Activated CD8-positive, alpha-beta memory T cell treated with anti-CD3 and anti-CD28 coated beads, Interleukin-2, amount 50 U/mL, for 1 hour (primary cell): Measurements from ENCODE around the gene LEPR.

Source experiments
- DNase-seq: peaks from one replicate; pipeline ENCODE4 v3.0.0-alpha.2; 2020; ENCODE audit errors: extremely low read depth

Gene LEPR

DNA sequence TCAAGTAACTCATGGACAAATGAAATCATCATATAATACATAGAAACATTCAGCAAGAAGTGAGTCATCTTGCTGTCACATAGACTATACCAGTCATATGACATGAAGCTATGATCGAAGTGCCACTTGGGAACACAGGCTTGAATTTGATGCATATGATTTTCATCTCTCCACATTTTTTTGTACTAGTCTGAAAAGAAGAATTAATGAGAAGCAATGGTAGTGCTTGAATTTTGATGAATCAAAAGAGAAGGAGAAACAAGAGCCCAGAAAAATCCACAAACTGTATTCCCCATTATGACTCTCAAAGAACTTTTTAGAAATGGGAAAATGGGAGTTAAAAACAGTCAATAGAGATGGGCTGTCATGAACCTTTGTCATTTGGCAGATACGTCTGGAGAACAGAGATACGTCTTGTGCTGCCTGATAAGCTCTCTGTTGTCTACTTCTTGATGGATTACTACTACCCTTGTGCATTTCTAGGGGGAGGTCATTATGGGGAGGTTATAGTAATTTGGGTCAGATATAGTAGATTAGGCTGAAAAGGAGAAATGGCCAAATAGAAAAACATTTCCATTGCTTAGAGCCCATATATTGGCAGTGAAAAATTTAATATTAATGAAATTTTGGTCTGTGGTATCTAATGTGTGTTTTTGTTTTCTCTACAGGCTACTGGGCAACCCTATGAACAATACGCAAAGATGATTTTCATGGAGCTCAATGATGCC lies 8.0 kb upstream of the LEPR start:
- DNase-seq, result no peak

- no peak for DNase-seq
Measured at GRCh38 chr1:65412984-65413375, 7.5 kb upstream of the LEPR start.

GRCh38 chr1:65414538-65414937 lies 5.9 kb upstream of the LEPR start:
- DNase-seq, result no peak

- no peak for DNase-seq
Measured at GRCh38 chr1:65416767-65417166, 3.7 kb upstream of the LEPR start.

GRCh38 chr1:65417729-65418128 lies 2.7 kb upstream of the LEPR start:
- no peak for DNase-seq

DNA sequence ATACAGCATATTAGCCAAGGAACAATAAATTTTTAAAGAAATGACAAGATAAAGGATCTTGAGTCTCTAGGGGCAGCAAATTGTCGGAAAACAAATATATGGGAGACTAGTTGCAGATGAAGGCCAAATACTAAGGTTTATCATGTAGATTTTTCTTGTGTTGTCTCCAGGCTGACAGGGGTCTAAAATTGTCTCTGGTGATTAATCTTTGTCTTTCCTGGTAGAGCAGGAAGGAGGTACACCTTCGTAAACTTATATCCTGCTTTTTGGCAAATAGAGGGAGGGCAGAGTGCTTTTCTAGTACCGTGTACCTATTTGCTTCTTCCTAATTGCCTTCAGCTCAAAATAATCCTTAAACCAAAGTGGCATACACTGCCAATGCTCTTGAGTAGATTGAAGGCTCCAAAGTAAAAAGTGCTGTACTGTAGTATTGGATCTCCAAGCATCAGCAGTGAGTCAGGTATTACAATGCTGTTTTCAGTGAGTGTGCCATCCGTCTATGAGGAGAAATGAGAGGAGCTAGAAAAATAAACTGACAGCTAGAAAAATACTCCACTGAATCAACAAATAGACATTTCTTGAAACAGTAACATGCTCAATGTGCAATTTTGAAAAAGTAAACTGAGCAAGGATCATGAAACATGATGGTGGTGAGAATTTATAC lies 1.8 kb upstream of the LEPR start:
- no peak for DNase-seq

- DNase-seq, result peak; percentile 94
Measured at GRCh38 chr1:65419681-65420589, 533 bp upstream of the LEPR start.

- DNase-seq, result no peak
Measured at GRCh38 chr1:65421351-65422025, 1.0 kb downstream of the LEPR start.

DNA sequence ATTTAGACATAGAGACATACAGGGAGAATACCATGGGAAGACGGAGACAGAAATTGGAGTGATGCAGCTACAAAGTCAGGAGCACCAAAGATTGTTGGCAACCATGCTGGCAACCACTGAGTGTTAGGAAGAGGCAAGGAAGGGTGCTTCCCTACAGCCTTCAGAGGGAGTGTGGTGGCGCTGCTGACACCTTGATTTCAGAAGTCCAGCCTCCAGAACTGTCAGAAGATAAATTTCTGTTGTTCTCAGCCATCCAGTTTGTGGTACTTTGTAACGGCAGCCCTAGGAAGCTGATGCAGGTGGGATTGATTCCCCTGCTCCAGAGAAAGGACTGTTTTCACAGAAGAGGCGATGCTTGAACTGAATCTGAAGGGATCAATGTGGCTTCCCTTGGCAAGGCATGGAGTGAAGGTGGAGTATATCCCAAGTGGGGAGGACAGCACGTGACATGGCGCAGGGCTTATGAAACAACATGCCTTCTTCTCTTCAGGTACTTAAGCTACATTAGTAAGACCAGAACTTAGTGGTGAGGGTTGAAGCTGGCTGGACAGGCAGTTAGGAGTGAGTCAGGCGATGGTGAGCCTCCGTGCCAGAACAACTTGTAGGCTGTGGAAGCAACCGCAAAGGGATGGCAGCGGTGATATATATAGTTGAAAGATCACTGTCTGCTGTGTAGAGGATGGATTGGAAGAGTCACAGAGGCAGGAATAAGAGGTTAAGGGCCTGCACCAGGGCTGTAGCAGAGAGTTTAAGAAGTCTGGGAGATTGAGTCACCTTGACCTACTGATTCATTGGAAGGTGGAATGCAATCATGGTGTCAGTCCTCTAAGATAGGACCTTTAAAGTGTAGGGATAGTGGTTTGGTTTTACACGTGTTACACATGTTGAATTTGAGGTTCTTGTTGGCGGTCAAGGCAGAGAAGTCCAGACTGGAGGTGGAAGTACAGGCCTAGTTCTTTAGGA lies 2.1 kb downstream of the LEPR start:
- no peak for DNase-seq

GRCh38 chr1:65423884-65424572 lies 3.6 kb downstream of the LEPR start:
- DNase-seq, result no peak

GRCh38 chr1:65424573-65424889 lies 4.1 kb downstream of the LEPR start:
- DNase-seq, result no peak

GRCh38 chr1:65425006-65425405 lies 4.5 kb downstream of the LEPR start:
- DNase-seq, result no peak

GRCh38 chr1:65425697-65426096 lies 5.2 kb downstream of the LEPR start:
- DNase-seq, result no peak

DNA sequence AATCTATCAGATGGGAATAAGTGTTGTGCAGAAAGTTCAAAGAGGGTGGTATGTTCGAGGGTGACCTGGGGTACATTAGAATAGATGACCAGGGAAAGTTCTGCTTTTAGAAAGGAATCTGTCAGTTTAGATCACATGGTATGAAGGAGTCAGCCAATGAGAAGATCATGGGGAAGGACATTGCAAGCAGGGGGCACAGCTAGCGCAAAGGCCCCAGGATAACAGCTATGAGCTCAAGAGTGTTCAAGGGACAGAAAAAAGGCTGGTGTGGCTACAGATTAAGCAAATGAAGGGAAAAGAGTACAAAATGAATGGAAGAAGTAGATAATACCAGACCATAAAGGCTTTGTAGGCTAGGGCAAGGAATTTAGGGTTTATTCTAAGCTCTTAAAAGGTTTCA lies 8.6 kb downstream of the LEPR start:
- DNase-seq, result no peak

GRCh38 chr1:65429806-65430205 lies 9.3 kb downstream of the LEPR start:
- no peak for DNase-seq

GRCh38 chr1:65431111-65431705 lies 10.7 kb downstream of the LEPR start:
- DNase-seq, result no peak

- DNase-seq, result no peak
Measured at GRCh38 chr1:65432918-65433317, 12.4 kb downstream of the LEPR start.

GRCh38 chr1:65434255-65434654 lies 13.8 kb downstream of the LEPR start:
- DNase-seq, result no peak

- DNase-seq, result no peak
Measured at GRCh38 chr1:65434760-65435159, 14.3 kb downstream of the LEPR start.

- DNase-seq, result no peak
Measured at GRCh38 chr1:65435987-65436386, 15.5 kb downstream of the LEPR start.
